ENCODE data around the gene FAM83E. TPM values are rescaled to one million over a fixed set of nuclear protein-coding genes. Genes with fewer than 3 reads are reported as not detected.
A peak's percentile ranks its signal among the peaks of the same experiment; 100 is the strongest.

FAM83E gene
- total and polyA plus RNA-seq, 2 of the 8 experiments (the other 6 are each of a cell fraction or from before 2014, with no cell fraction given) = 1.8 to 5.3 TPM

GRCh38 chr19:48646001-48646721, 31.3 kb upstream of the FAM83E start, which contains the start of gene CA11:
Gene CA11 (minus strand): TSS chr19:48646187. CDS start chr19:48645632, 555 bp downstream.
- H3K4me1 ChIP-seq (replicated peaks in 1 of 4; ENCODE audit: control insufficient read depth in 3 of 4, insufficient read depth in 4 of 4, low read length in 3 of 4) = peaks cover 0 to 7% (median 1%) of the 10 kb centered on the region in 4 experiments; a peak in 4 of 7 replicates
- POLR2A ChIA-PET (ENCODE audit: partially characterized antibody) = interaction anchor here (0.9 to 2.9 kb wide), 37 partner anchors 7 to 226 kb away, joined by 3 to 27 read pairs (median 5); partner anchors contain the start of genes FAM83E, FUT2, HSD17B14 and IZUMO1
- peak within 1 kb of the TSS; percentile 62 for H3K4ac ChIP-seq (replicated peaks; ENCODE audit: insufficient read length, low read depth, low read length)
- peak within 1 kb of the TSS; percentile 44 for H3K14ac ChIP-seq (ENCODE audit: insufficient read length)
- H3K18ac ChIP-seq (ENCODE audit: extremely low read depth, low read length) = peak within 1 kb of the TSS; percentile 63
- peak; percentile 89 to 95 for DNase-seq (ENCODE audit: low read depth in 1 of 2, low spot score in 2 of 2)
- H3K23ac ChIP-seq (ENCODE audit: insufficient read length) = no peak within 1 kb of the TSS
- peak within 1 kb of the TSS; percentile 84 for H2BK12ac ChIP-seq (ENCODE audit: low read depth, low read length)
- H2BK5ac ChIP-seq (ENCODE audit: low read depth, low read length) = peak within 1 kb of the TSS; percentile 99
- WGBS, 2 experiments (ENCODE audit: extremely low coverage in 1 of 2, insufficient coverage in 1 of 2, insufficient read length in 1 of 2, insufficient replicate concordance in 2 of 2, low coverage in 1 of 2, low lambda C conversion rate in 2 of 2, missing lambda C conversion rate in 1 of 2) = 2% methylated on average over 7 of the region's 33 CpGs; no CpG with 5 or more reads in 1 of the 2 experiments
- peak within 1 kb of the TSS; percentile 63 for H4K8ac ChIP-seq (ENCODE audit: extremely low read depth, insufficient read depth, low read length)
- H2AK5ac ChIP-seq (ENCODE audit: low read depth, low read length) = peak within 1 kb of the TSS; percentile 75; the same call in 1 of the 2 replicates
- 0 out of 4 replicates have a peak, but pooled peaks cover 0 to 3% of the 10 kb centered on the region in 2 experiments for H3K9me3 ChIP-seq (ENCODE audit: insufficient read depth in 2 of 2, low read depth in 1 of 2, low read length in 1 of 2)
- peak within 1 kb of the TSS; percentile 99; the same call in 1 of the 2 replicates for H2BK15ac ChIP-seq (ENCODE audit: low read length)
- no peak for FAIRE-seq
- no peaks in the 10 kb centered on the region for H4K20me1 ChIP-seq (replicated peaks in 1 of 2; ENCODE audit: control insufficient read depth in 1 of 2, insufficient read depth in 2 of 2, low read length in 2 of 2)
- peak within 1 kb of the TSS; percentile 40 to 73 (median 54) for H3K9ac ChIP-seq (replicated peaks in 1 of 4; ENCODE audit: extremely low read depth in 1 of 4, low read depth in 3 of 4, low read length in 3 of 4)
- no peak within 1 kb of the TSS for H2AFZ ChIP-seq (ENCODE audit: low read length)
- peak within 1 kb of the TSS; percentile 76 for H4K5ac ChIP-seq (ENCODE audit: insufficient read length, low read depth, low read length)
- H3K27ac ChIP-seq (ENCODE audit: low read depth, low read length) = peak within 1 kb of the TSS; percentile 78
- CTCF ChIA-PET (ENCODE audit: partially characterized antibody) = interaction anchor here (0.6 to 3.4 kb wide), 28 partner anchors 9 to 326 kb away, joined by 3 to 26 read pairs (median 4); partner anchors contain the start of genes BCAT2 and FUT2
- H2BK120ac ChIP-seq (replicated peaks; ENCODE audit: low read depth, low read length) = peak within 1 kb of the TSS; percentile 14
- H3K79me2 ChIP-seq (ENCODE audit: control insufficient read depth in 1 of 2, insufficient read depth in 2 of 2, low read length in 2 of 2) = peaks cover 0 to 11% of the 10 kb centered on the region in 2 experiments; a peak in 2 of 4 replicates
- H3K79me1 ChIP-seq (ENCODE audit: low read depth, low read length) = no peaks in the 10 kb centered on the region
- H3K4me3 ChIP-seq (ENCODE audit: extremely low read depth in 1 of 4, insufficient read depth in 2 of 4, low read depth in 3 of 4, low read length in 4 of 4) = peak within 1 kb of the TSS; percentile 68 to 84 (median 82)
- H2BK20ac ChIP-seq (ENCODE audit: low read length) = peak within 1 kb of the TSS; percentile 80
- no peaks in the 10 kb centered on the region for H3K36me3 ChIP-seq (ENCODE audit: control insufficient read depth in 2 of 4, insufficient read depth in 4 of 4, low read length in 3 of 4)
- H4K91ac ChIP-seq (replicated peaks; ENCODE audit: insufficient read length, low read length) = peak within 1 kb of the TSS; percentile 94
- peak within 1 kb of the TSS; percentile 89 to 98 for H3K4me2 ChIP-seq (ENCODE audit: insufficient read depth in 1 of 2, low read depth in 2 of 2, low read length in 2 of 2)
- H3K56ac ChIP-seq (replicated peaks; ENCODE audit: insufficient read length, low read depth, low read length) = peak within 1 kb of the TSS; percentile 75
- H3K23me2 ChIP-seq (ENCODE audit: low read depth, low read length) = peaks cover 11% of the 10 kb centered on the region
- H3K27me3 ChIP-seq (replicated peaks in 1 of 4; ENCODE audit: control insufficient read depth in 3 of 4, extremely low read depth in 1 of 4, insufficient read depth in 3 of 4, low read length in 3 of 4) = no peaks in the 10 kb centered on the region
- TF ChIP-seq SP4 (IDR thresholded peaks at IDR 0.05; ENCODE audit: low read length) (0 out of 2 replicates have a peak, but pooled peaks have one; percentile 70), ZNF274 (IDR thresholded peaks at IDR 0.05; ENCODE audit: borderline replicate concordance, extremely low read depth, low read length) (no peak), RXRA (IDR thresholded peaks at IDR 0.05; ENCODE audit: insufficient read depth, low read depth, low read length) (peak; percentile 63; the same call in 1 of the 2 replicates), USF2 (IDR thresholded peaks at IDR 0.05; ENCODE audit: low read length) (no peak), NANOG (IDR thresholded peaks at IDR 0.05; ENCODE audit: insufficient read depth, low read depth, low read length, poor library complexity, severe bottlenecking) (no peak), BACH1 (IDR thresholded peaks at IDR 0.05; ENCODE audit: low read length) (no peak), ATF2 (IDR thresholded peaks at IDR 0.05; ENCODE audit: low read length) (no peak; the same call in 1 of the 2 replicates), KDM1A (IDR thresholded peaks at IDR 0.05; ENCODE audit: borderline replicate concordance, low read length) (peak; percentile 56; the same call in 1 of the 2 replicates)
